HepG2 (cell line): ENCODE data around the gene WFDC10B. TPM values are rescaled to one million over a fixed set of nuclear protein-coding genes. Genes with fewer than 3 reads are reported as not detected.

ENCODE experiments used
- ATAC-seq: fragments of 200-7000 bp; cut with Tn5 transposase; 3 replicates; pipeline ENCODE4 v1.9.1; 2020; ENCODE audit warnings: mild to moderate bottlenecking, moderate library complexity
- BruUV-seq: library from RNA; stranded (reverse); fragments of 400-500 nt; replicated peaks from 2 replicates; lab custom pipeline; 2021; lab: Mats Ljungman, UMichigan
- CTCF ChIA-PET: fragments of 300-600 bp; formaldehyde crosslinking; extraction: SDS; loops from one replicate; lab custom pipeline; 2021; ENCODE audit warnings: low total read pairs, inconsistent platforms, low intra/inter-chr PET ratio; lab: Yijun Ruan, JAX
- POLR2A ChIA-PET: fragments of 350-600 bp; sonication (Branson Sonifier 250); formaldehyde crosslinking; loops from one replicate; lab custom pipeline; 2020; ENCODE audit warnings: antibody characterized with exemption, inconsistent platforms; lab: Yijun Ruan, JAX
- DNase-seq: peaks from one replicate; pipeline ENCODE4 v3.0.0-alpha.2; 2015; ENCODE audit warnings: low spot score
- FAIRE-seq: peaks from 3 replicates; lab custom pipeline; 2011; peaks lifted over from hg19 to GRCh38; lab: Jason Lieb, UNC
- H2AFZ ChIP-seq: one replicate; pipeline ENCODE4 v1.6.1; 2011; ENCODE audit warnings: low read length, inconsistent platforms
- H3K27ac ChIP-seq: fragments of 300-600 bp; 3 replicates; pipeline ENCODE4 v1.8.0; 2011; ENCODE audit warnings: mixed run types, mild to moderate bottlenecking, mixed read lengths, low read length, inconsistent platforms; ENCODE audit not compliant: insufficient read depth; ENCODE audit errors: extremely low read length
- H3K27me3 ChIP-seq, 2 experiments: fragments of 200-600 bp in 1 of 2; 2 replicates in 1 of 2; 3 replicates in 1 of 2; pipeline versions ENCODE4 v1.6.0 to v1.8.0; 2011; ENCODE audit warnings: low read length in 2 of 2, mild to moderate bottlenecking in 2 of 2, moderate library complexity in 2 of 2, inconsistent platforms in 1 of 2; ENCODE audit not compliant: insufficient read depth in 2 of 2, control insufficient read depth in 1 of 2
- H3K36me3 ChIP-seq, 2 experiments: fragments of 200-600 bp in 1 of 2; replicated peaks in 1 of 2; 2 replicates in 1 of 2; 3 replicates in 1 of 2; pipeline versions ENCODE4 v1.5.1 to v1.8.0; 2011; ENCODE audit warnings: low read length in 2 of 2, inconsistent platforms in 1 of 2; ENCODE audit not compliant: insufficient read depth in 2 of 2, control insufficient read depth in 1 of 2
- H3K4me1 ChIP-seq: 2 replicates; pipeline ENCODE4 v1.5.1; 2012; ENCODE audit warnings: low read length, inconsistent platforms; ENCODE audit not compliant: insufficient read depth
- H3K4me2 ChIP-seq: 2 replicates; pipeline ENCODE4 v1.6.0; 2011; ENCODE audit warnings: low read depth, low read length, inconsistent platforms
- H3K4me3 ChIP-seq, 3 experiments: fragments of 200-600 bp in 1 of 3; sonication (generic), shearing (Covaris generic) in 1 of 3; replicated peaks in 1 of 3; 2 replicates each; pipeline ENCODE4 v1.5.1; 2011 to 2016; ENCODE audit warnings: low read length in 3 of 3, inconsistent platforms in 2 of 3, low read depth in 2 of 3, mild to moderate bottlenecking in 2 of 3, control low read depth in 1 of 3, mixed read lengths in 1 of 3; ENCODE audit not compliant: insufficient read depth in 1 of 3
- H3K79me2 ChIP-seq: one replicate; pipeline ENCODE4 v1.6.1; 2011; ENCODE audit warnings: low read length, inconsistent platforms; ENCODE audit not compliant: insufficient read depth
- H3K9ac ChIP-seq: 2 replicates; pipeline ENCODE4 v1.6.0; 2011; ENCODE audit warnings: mild to moderate bottlenecking, low read depth, low read length, inconsistent platforms; ENCODE audit not compliant: insufficient read depth
- H3K9me3 ChIP-seq: 2 replicates; pipeline ENCODE4 v1.5.1; 2012; ENCODE audit warnings: mild to moderate bottlenecking, low read length
- H4K20me1 ChIP-seq: 2 replicates; pipeline ENCODE4 v1.6.0; 2011; ENCODE audit warnings: inconsistent platforms, mild to moderate bottlenecking, low read length, moderate library complexity; ENCODE audit not compliant: insufficient read depth
- BORCS8-MEF2B ChIP-seq: sonication (generic); formaldehyde crosslinking; IDR thresholded peaks from 2 replicates; pipeline ENCODE4 v1.8.0; 2022; ENCODE audit warnings: mild to moderate bottlenecking, missing genetic modification reagents
- CEBPG ChIP-seq: IDR thresholded peaks from 2 replicates; pipeline ENCODE4 v1.6.1; 2016
- FOXA3 ChIP-seq: IDR thresholded peaks from 2 replicates; pipeline ENCODE4 v1.6.1; 2016; ENCODE audit warnings: missing genetic modification reagents, missing compliant biosample characterization
- JARID2 ChIP-seq: sonication (generic); formaldehyde crosslinking; IDR thresholded peaks from 2 replicates; pipeline ENCODE4 v1.8.1; 2023; ENCODE audit warnings: missing genetic modification reagents, inconsistent platforms; ENCODE audit not compliant: insufficient replicate concordance
- KAT8 ChIP-seq: IDR thresholded peaks from 2 replicates; pipeline ENCODE4 v1.6.1; 2016; ENCODE audit warnings: missing genetic modification reagents, missing compliant biosample characterization
- KDM1A ChIP-seq: IDR thresholded peaks from 2 replicates; pipeline ENCODE4 v1.6.1; 2016; ENCODE audit warnings: missing compliant biosample characterization
- KIAA2018 ChIP-seq: sonication (generic); formaldehyde crosslinking; IDR thresholded peaks from 2 replicates; pipeline ENCODE4 v1.5.0; 2020; ENCODE audit warnings: mild to moderate bottlenecking, missing genetic modification reagents, borderline replicate concordance
- MED1 ChIP-seq: sonication (generic); formaldehyde crosslinking; IDR thresholded peaks from 2 replicates; pipeline ENCODE4 v1.4.0; 2020; ENCODE audit warnings: missing genetic modification reagents
- NFIC ChIP-seq: IDR thresholded peaks from 2 replicates; pipeline ENCODE4 v1.6.1; 2012; ENCODE audit warnings: mild to moderate bottlenecking, low read length, inconsistent platforms
- NR2F2 ChIP-seq: IDR thresholded peaks from 2 replicates; pipeline ENCODE4 v1.6.1; 2012; ENCODE audit warnings: low read depth, inconsistent platforms, borderline replicate concordance
- NR2F6 ChIP-seq, 2 experiments: IDR thresholded peaks; 2 replicates each; pipeline ENCODE4 v1.6.1; 2016; ENCODE audit warnings: antibody characterized with exemption in 1 of 2, mild to moderate bottlenecking in 1 of 2
- PITX1 ChIP-seq: sonication (generic); formaldehyde crosslinking; IDR thresholded peaks from 2 replicates; pipeline ENCODE4 v1.5.1; 2020; ENCODE audit warnings: mild to moderate bottlenecking, missing genetic modification reagents
- RXRB ChIP-seq: IDR thresholded peaks from 2 replicates; pipeline ENCODE4 v1.6.1; 2016; ENCODE audit warnings: borderline replicate concordance, missing genetic modification reagents, missing compliant biosample characterization
- SRF ChIP-seq: IDR thresholded peaks from 2 replicates; pipeline ENCODE4 v1.6.1; 2011; ENCODE audit warnings: mild to moderate bottlenecking, low read depth, low read length, moderate library complexity
- TBX2 ChIP-seq: sonication (generic); formaldehyde crosslinking; IDR thresholded peaks from 2 replicates; pipeline ENCODE4 v1.5.0; 2020; ENCODE audit warnings: missing genetic modification reagents, mild to moderate bottlenecking, borderline replicate concordance
- TRIM24 ChIP-seq: sonication (generic); formaldehyde crosslinking; IDR thresholded peaks from 2 replicates; pipeline ENCODE4 v1.8.0; 2022; ENCODE audit warnings: mild to moderate bottlenecking, missing genetic modification reagents
- U2AF1 ChIP-seq: fragments of 200-400 bp; formaldehyde crosslinking; optimal IDR thresholded peaks from 2 replicates; pipeline ENCODE3; 2017; ENCODE audit warnings: mild to moderate bottlenecking, low read depth, low read length
- ZBTB42 ChIP-seq: sonication (generic); formaldehyde crosslinking; IDR thresholded peaks from 2 replicates; pipeline ENCODE4 v1.5.0; 2020; ENCODE audit warnings: mild to moderate bottlenecking, missing genetic modification reagents
- ZNF124 ChIP-seq: sonication (generic); formaldehyde crosslinking; IDR thresholded peaks from 2 replicates; pipeline ENCODE4 v1.4.0; 2020; ENCODE audit warnings: missing genetic modification reagents
- ZNF598 ChIP-seq: sonication (generic); formaldehyde crosslinking; IDR thresholded peaks from 2 replicates; pipeline ENCODE4 v1.5.1; 2020; ENCODE audit warnings: mild to moderate bottlenecking, missing genetic modification reagents, borderline replicate concordance
- in situ Hi-C: cut with HindIII; loops from 2 replicates; pipeline ENCODE4 v1.10.0; 2017; ENCODE audit warnings: low pct_unique_long_range_greater_than_20kb; ENCODE audit not compliant: extremely low pct_ligation_motif_present
- intact Hi-C: fragments of 100-400 bp; cut with micrococcal nuclease; formaldehyde crosslinking; loops from one replicate; pipeline ENCODE4 v1.10.0; 2022; ENCODE audit not compliant: unreplicated experiment
- polyA plus RNA-seq, 8 experiments: library from polyadenylated mRNA; depleted of rRNA in 3 of 8; stranded (reverse) in 7 of 8; unstranded in 1 of 8; fragments of >200 nt; fragmentation: Illumina TruSeq in 4 of 8; extraction: Trizol in 4 of 8; gene quantifications; 2 replicates each; pipeline versions ENCODE4 v1.2.1 to v1.2.3, GENCODE V29; 2011 to 2016; ENCODE audit warnings: low read depth in 4 of 8, missing spikeins in 1 of 8, mixed read lengths in 1 of 8; ENCODE audit not compliant: insufficient read depth in 1 of 8
- total RNA-seq, 5 experiments: library from RNA; depleted of rRNA; stranded (reverse); fragments of >200 nt; fragmentation: Illumina TruSeq; extraction: Trizol; gene quantifications; 2 replicates each; pipeline ENCODE4 v1.2.3, GENCODE V29; 2016; ENCODE audit warnings: low read depth in 1 of 5

WFDC10B gene
- total and polyA plus RNA-seq, 2 of the 13 experiments (the other 11 are each of a cell fraction or from before 2014, with no cell fraction given) = 0.24 TPM; not detected in 1

DNA sequence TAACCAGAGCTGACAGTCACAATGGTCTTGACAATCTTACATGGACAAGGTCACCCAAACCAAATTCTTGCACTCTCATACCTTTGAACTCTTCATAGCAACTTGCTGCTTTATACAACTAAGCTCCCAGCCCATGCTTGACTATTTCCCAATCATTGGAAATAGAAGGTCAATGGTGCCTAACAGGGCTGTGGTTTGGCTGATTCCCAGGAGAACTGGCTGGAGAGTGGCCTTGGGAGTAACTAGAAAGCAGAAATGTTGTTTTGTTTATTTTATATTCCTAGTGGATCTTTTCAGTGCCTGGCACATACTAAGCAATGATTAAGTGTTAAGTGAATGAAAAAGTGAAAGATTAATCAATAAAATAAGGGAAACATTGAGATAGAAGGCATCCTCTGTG lies 20.3 kb upstream of the WFDC10B start:
- intact Hi-C loops = no loop called here
- BruUV-seq = no TSS peak
- TF ChIP-seq TRIM24 (CRISPR knock-in tag) (peak; percentile 71; the same call in 1 of the 2 replicates), FOXA3 (CRISPR knock-in tag) (peak; percentile 63; the same call in 1 of the 2 replicates), ZNF124 (CRISPR knock-in tag) (peak; percentile 60; the same call in 1 of the 2 replicates), SRF (0 out of 2 replicates have a peak, but pooled peaks have one; percentile 11), KDM1A (CRISPR knock-in tag) (peak; percentile 62; the same call in 1 of the 2 replicates), TBX2 (CRISPR knock-in tag) (peak; percentile 53; the same call in 1 of the 2 replicates), BORCS8-MEF2B (CRISPR knock-in tag) (0 out of 2 replicates have a peak, but pooled peaks have one; percentile 47), U2AF1 (no peak), NR2F6 (IDR thresholded peaks at IDR 0.05) (peak; percentile 78), NR2F6 (CRISPR knock-in tag; IDR thresholded peaks at IDR 0.05) (peak; percentile 74), ZNF598 (CRISPR knock-in tag) (no peak), KIAA2018 (no peak), RXRB (CRISPR knock-in tag) (peak; percentile 66; the same call in 1 of the 2 replicates), CEBPG (peak; percentile 91), KAT8 (peak; percentile 47; the same call in 1 of the 2 replicates), ZBTB42 (CRISPR knock-in tag) (no peak), JARID2 (CRISPR knock-in tag) (no peak), PITX1 (CRISPR knock-in tag) (peak; percentile 52; the same call in 1 of the 2 replicates), MED1 (CRISPR knock-in tag) (peak; percentile 33; the same call in 1 of the 2 replicates), NR2F2 (peak; percentile 75), NFIC (peak; percentile 71; the same call in 1 of the 2 replicates)

More for the DNA sequence above, 20.3 kb upstream of the WFDC10B start:
- Histone ChIP-seq H3K9me3 (no peaks in the 10 kb centered on the region), H3K4me1 (peaks cover 10% of the 10 kb centered on the region), H3K4me2 (no peak overlapping the region), H3K79me2 (no peaks in the 10 kb centered on the region), H3K27me3 (no peaks in the 10 kb centered on the region), H2AFZ (no peak overlapping the region), H3K27ac (no peak overlapping the region), H3K36me3 (no peaks in the 10 kb centered on the region), H3K4me3 (no peak overlapping the region), H3K9ac (no peak overlapping the region), H4K20me1 (no peaks in the 10 kb centered on the region)
- DNase-seq (peak; percentile 96), FAIRE-seq (peak; percentile 87), ATAC-seq (peak; percentile 97)
- in situ Hi-C loops = no loop called here
- CTCF ChIA-PET = no interaction called here
- POLR2A ChIA-PET = no interaction called here
